Measurements from ENCODE around the gene C12orf75. TPM values are rescaled to one million over a fixed set of nuclear protein-coding genes. Genes with fewer than 3 reads are reported as not detected.

Gene C12orf75
- total and polyA plus RNA-seq, 8 donors = 4.9 to 145 (median 43.4) TPM; not detected in 1

DNA sequence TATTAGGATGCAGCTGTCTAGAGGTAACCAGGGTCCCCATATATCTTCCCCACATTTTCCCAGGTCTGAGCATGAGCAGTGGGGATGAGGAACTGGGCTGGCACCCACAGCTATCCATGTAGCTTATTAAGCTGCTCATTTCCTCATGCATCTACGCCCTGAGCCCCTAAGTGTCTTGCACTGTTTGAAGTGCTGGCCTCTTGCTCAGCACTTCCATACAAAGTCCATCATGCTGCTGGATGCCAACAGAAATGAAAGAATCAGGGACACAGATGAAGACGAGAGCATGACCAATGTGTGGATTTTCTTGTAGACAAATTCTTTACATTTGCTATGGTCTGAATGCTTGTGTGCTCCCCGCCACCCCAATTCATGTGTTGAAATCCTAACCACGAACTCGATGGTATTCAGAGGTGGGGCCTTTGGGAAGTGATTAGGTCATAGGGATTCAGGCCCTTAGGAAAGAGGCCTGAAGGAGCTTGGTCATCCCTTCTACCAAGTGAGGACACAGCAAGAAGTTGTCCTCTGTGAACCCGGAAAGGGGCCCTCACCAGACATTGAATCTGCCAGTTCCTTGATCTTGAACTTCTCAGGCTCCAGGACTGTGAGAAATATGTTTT, 54.5 kb downstream of the C12orf75 start:
- WGBS, 5 donors = 76 to 83% (median 82%) methylated on average over 6 of the region's 6 CpGs
- TF ChIP-seq EP300 (IDR thresholded peaks at IDR 0.05) (no peak), POLR2A (IDR thresholded peaks at IDR 0.05) (no peak)
- TF ChIP-seq, protein P1, sequence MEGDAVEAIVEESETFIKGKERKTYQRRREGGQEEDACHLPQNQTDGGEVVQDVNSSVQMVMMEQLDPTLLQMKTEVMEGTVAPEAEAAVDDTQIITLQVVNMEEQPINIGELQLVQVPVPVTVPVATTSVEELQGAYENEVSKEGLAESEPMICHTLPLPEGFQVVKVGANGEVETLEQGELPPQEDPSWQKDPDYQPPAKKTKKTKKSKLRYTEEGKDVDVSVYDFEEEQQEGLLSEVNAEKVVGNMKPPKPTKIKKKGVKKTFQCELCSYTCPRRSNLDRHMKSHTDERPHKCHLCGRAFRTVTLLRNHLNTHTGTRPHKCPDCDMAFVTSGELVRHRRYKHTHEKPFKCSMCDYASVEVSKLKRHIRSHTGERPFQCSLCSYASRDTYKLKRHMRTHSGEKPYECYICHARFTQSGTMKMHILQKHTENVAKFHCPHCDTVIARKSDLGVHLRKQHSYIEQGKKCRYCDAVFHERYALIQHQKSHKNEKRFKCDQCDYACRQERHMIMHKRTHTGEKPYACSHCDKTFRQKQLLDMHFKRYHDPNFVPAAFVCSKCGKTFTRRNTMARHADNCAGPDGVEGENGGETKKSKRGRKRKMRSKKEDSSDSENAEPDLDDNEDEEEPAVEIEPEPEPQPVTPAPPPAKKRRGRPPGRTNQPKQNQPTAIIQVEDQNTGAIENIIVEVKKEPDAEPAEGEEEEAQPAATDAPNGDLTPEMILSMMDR (IDR thresholded peaks at IDR 0.05) = no peak
- Histone ChIP-seq H3K27ac (no peak overlapping the region), H3K4me1 (peaks cover 5 to 12% (median 9%) of the 10 kb centered on the region in 4 donors), H3K9me3 (no peaks in the 10 kb centered on the region), H3K4me3 (no peak overlapping the region), H3K36me3 (no peaks in the 10 kb centered on the region), H3K27me3 (no peaks in the 10 kb centered on the region)
- DNase-seq = no peak
- intact Hi-C loops (cut with DNase I; ENCODE audit: low total_unique reads) = no loop called here

DNA sequence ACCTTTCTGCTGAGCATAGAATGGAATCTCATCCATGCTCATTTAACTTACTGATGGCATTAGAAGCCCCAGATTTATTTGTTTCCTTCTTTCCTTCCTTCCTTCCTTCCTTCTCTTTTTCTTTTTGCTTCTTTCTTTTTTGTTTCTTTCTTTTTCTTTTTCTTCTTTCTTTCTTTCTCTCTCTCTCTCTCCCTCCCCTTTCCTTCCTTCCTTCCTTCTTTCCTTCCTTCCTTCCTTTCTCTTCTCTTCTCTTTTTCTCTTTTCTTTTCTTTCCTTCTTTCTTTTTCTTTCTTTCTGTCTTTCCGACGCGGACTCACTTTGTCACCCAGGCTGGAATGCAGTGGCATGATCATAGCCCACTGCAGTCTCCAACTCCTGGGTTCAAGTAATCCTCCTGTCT, 55.9 kb downstream of the C12orf75 start:
- DNase-seq = no peak
- Histone ChIP-seq H3K9me3 (no peaks in the 10 kb centered on the region), H3K4me1 (peaks cover 5 to 12% (median 9%) of the 10 kb centered on the region in 4 donors), H3K4me3 (no peak overlapping the region), H3K27ac (no peak overlapping the region), H3K27me3 (no peaks in the 10 kb centered on the region), H3K36me3 (no peaks in the 10 kb centered on the region)
- intact Hi-C loops (cut with DNase I; ENCODE audit: low total_unique reads) = no loop called here
- 95 to 99% (median 99%) methylated on average over 3 of the region's 3 CpGs for WGBS, 5 donors
- TF ChIP-seq POLR2AphosphoS5 (IDR thresholded peaks at IDR 0.05) (no peak), EP300 (IDR thresholded peaks at IDR 0.05) (no peak)
- TF ChIP-seq, protein P1 (IDR thresholded peaks at IDR 0.05) = no peak

DNA sequence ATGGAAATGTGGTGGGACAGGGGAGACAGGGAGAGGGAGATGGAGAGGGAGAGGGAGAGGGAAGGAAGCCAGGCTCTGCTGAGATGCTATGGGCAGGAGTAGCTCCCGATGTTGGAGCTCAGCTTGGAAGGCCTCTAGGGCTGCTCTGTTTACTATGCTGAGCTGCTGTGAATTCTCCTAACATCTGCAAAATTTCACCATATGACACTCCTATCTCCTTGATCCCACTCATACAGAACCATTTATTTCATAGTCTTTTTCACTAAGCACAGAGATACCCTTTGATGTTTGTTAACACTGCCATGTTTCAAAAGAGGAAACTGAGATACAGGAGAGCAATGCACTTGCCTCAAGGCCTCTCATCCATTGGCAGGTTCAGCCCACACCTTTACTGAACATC, 60.7 kb downstream of the C12orf75 start:
- no peak for TF ChIP-seq EP300 (IDR thresholded peaks at IDR 0.05)
- TF ChIP-seq, protein P1 (IDR thresholded peaks at IDR 0.05) = no peak
- no peak for TF ChIP-seq POLR2A (IDR thresholded peaks at IDR 0.05)
- TF ChIP-seq POLR2AphosphoS5 (IDR thresholded peaks at IDR 0.05) = no peak
- intact Hi-C loops (cut with DNase I; ENCODE audit: low total_unique reads) = no loop called here
- H3K36me3 ChIP-seq = no peaks in the 10 kb centered on the region
- no peak for DNase-seq
- no peak overlapping the region for H3K4me3 ChIP-seq
- H3K9me3 ChIP-seq = no peaks in the 10 kb centered on the region
- H3K4me1 ChIP-seq = no peaks in the 10 kb centered on the region
- H3K27me3 ChIP-seq = no peaks in the 10 kb centered on the region
- 71 to 100% (median 90%) methylated on average over 1 of the region's 1 CpG for WGBS, 5 donors
- no peak overlapping the region for H3K27ac ChIP-seq

DNA sequence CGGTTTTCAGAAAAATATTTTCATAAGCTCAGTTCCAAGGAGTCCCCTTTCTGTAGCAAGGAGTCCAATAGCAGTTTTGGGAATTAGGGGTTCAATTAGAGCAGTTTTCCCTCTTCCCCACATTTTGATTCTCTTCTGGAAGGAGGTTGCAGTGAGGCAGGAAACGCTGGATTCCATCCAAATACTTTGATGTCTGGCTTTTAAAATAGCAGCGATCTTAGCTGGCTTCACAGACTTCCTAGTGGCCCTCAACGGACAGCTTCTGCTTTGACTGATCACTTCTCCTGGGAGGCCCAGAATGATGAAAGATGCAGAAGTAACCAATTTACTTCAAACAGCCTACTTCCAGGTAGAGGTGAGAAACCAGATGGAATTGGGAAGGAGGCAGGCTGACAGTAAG, 63.1 kb downstream of the C12orf75 start:
- Histone ChIP-seq H3K4me3 (no peak overlapping the region), H3K4me1 (no peaks in the 10 kb centered on the region), H3K36me3 (no peaks in the 10 kb centered on the region), H3K27ac (no peak overlapping the region), H3K27me3 (no peaks in the 10 kb centered on the region), H3K9me3 (peaks cover 0 to 6% (median 0%) of the 10 kb centered on the region in 4 donors)
- intact Hi-C loops (cut with DNase I; ENCODE audit: low total_unique reads) = no loop called here
- TF ChIP-seq EP300 (IDR thresholded peaks at IDR 0.05) (no peak), POLR2AphosphoS5 (IDR thresholded peaks at IDR 0.05) (no peak), POLR2A (IDR thresholded peaks at IDR 0.05) (no peak)
- TF ChIP-seq, protein P1 (IDR thresholded peaks at IDR 0.05) = no peak
- 25 to 54% (median 41%) methylated on average over 4 of the region's 4 CpGs for WGBS, 5 donors
- DNase-seq = peak in 1 of 2 donors; percentile 41
